Activated T-cell treated with anti-CD3 and anti-CD28 coated beads, Interleukin-2, amount 50 U/mL, for 24 hours (primary cell): ENCODE data around the gene NUDT11.
"Not testable (repeated sequence)": the region's sequence is repeated elsewhere in the genome, so short reads cannot be mapped to it uniquely, and the experiment has no call there.

Experiments used
- DNase-seq: peaks from one replicate; pipeline ENCODE4 v3.0.0-alpha.2; 2020
- H3K27ac Mint-ChIP-seq: 2 replicates; pipeline ENCODE4 v1.8.0; 2020; ENCODE audit warnings: mild to moderate bottlenecking, mixed read lengths
- H3K27me3 Mint-ChIP-seq: 2 replicates; pipeline ENCODE4 v1.8.0; 2020; ENCODE audit warnings: mixed read lengths
- H3K36me3 Mint-ChIP-seq: 2 replicates; pipeline ENCODE4 v1.8.0; 2020; ENCODE audit warnings: low read depth, mixed read lengths
- H3K4me1 Mint-ChIP-seq: 2 replicates; pipeline ENCODE4 v1.8.0; 2020; ENCODE audit warnings: low read depth, mixed read lengths
- H3K4me3 Mint-ChIP-seq: 2 replicates; pipeline ENCODE4 v1.8.0; 2020; ENCODE audit warnings: mild to moderate bottlenecking, moderate library complexity, mixed read lengths
- H3K9me3 Mint-ChIP-seq: 2 replicates; pipeline ENCODE4 v1.8.0; 2020; ENCODE audit warnings: mixed read lengths

Gene NUDT11

GRCh38 chrX:51496501-51497291 lies at the start of gene NUDT11:
TSS of gene NUDT11 (minus strand) at chrX:51496592. CDS start at chrX:51496444, 148 bp downstream.
- peak; percentile 66 for DNase-seq
- Mint-ChIP-seq H3K27ac (peak within 1 kb of the TSS; percentile 82), H3K36me3 (no peaks in the 10 kb centered on the region), H3K9me3 (no peaks in the 10 kb centered on the region), H3K27me3 (peaks cover 71% of the 10 kb centered on the region), H3K4me3 (peak within 1 kb of the TSS; percentile 79), H3K4me1 (peaks cover 14% of the 10 kb centered on the region)

DNA sequence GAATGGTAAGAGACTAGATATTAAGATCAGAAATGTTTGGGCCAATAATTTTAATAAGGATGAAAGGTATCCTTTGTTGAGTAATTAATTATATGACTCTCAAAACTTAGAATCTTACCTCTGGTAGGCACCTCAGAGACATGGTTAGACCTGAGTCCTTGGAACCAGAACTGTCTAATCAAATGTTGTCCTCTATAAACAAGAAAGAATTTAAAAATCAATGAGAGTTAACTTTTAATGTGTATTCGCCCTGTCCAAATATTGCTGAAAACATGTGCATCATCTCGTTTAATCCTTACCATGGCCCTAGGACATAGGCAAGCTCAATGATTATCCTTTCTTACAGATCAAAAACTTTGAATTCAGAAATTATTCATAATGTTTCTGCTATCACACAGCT lies 24.0 kb upstream of the NUDT11 start:
- no peak for DNase-seq
- Mint-ChIP-seq H3K4me3 (no peak overlapping the region), H3K4me1 (no peaks in the 10 kb centered on the region), H3K9me3 (no peaks in the 10 kb centered on the region), H3K27ac (no peak overlapping the region), H3K36me3 (no peaks in the 10 kb centered on the region), H3K27me3 (peaks cover 68% of the 10 kb centered on the region)

DNA sequence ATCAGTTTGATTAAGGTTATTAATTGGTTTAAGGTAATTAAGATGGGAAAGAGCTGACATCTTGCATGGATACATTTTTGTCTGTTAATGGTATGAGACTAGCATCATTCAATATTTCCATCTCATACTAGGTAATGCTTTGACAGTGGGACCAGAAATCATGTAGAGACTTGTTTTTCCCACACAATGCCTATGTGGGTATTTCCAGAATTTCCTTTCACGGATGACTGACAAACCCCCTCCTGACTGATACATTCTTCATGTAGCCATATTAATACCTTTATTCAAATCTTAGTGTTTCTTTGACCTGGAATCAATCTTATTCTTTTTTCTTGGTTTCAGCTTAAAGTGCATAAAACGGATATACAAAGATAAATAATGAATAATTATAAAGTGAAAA lies 22.7 kb upstream of the NUDT11 start:
- DNase-seq, H3K36me3 Mint-ChIP-seq, H3K9me3 Mint-ChIP-seq, H3K4me3 Mint-ChIP-seq, H3K27ac Mint-ChIP-seq, H3K4me1 Mint-ChIP-seq: not testable (repeated sequence)
- peaks cover 62% of the 10 kb centered on the region for H3K27me3 Mint-ChIP-seq

DNA sequence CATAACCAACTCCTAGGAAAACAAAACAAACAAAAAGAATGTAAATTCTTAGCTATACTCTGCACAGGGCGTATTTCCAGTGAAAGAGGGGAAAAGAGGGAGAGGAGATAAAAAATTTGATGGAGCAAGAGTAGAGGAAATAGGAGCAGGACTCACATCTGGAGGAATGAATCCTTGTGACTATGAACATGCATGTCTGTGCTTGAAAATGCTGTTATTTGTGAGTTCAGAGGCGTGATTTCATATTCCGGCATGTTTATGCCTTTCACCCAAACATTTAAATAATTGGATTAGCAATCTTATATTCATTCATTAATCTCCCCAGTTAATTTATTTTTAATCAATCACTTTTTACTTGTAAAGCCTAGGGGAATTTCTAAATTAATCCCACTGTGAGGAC lies 11.2 kb upstream of the NUDT11 start:
- Mint-ChIP-seq H3K9me3 (no peaks in the 10 kb centered on the region), H3K4me1 (no peaks in the 10 kb centered on the region), H3K27ac (no peak overlapping the region), H3K4me3 (no peak overlapping the region), H3K36me3 (no peaks in the 10 kb centered on the region), H3K27me3 (peaks cover 52% of the 10 kb centered on the region)
- DNase-seq: no peak

- not testable (repeated sequence) for H3K9me3 Mint-ChIP-seq, H3K36me3 Mint-ChIP-seq
- peaks cover 14% of the 10 kb centered on the region for H3K4me1 Mint-ChIP-seq
- peak overlapping the region; percentile 64 for H3K27ac Mint-ChIP-seq
- peaks cover 75% of the 10 kb centered on the region for H3K27me3 Mint-ChIP-seq
- peak overlapping the region; percentile 79 for H3K4me3 Mint-ChIP-seq
- peak; percentile 45 for DNase-seq
These were observed 497 bp downstream of the NUDT11 start for GRCh38 chrX:51495701-51496488.

GRCh38 chrX:51494409-51494808 lies 2.0 kb downstream of the NUDT11 start:
- H3K4me1 Mint-ChIP-seq: peaks cover 14% of the 10 kb centered on the region
- no peaks in the 10 kb centered on the region for H3K36me3 Mint-ChIP-seq
- no peak for DNase-seq
- H3K9me3 Mint-ChIP-seq: no peaks in the 10 kb centered on the region
- no peak overlapping the region for H3K4me3 Mint-ChIP-seq
- H3K27me3 Mint-ChIP-seq: peaks cover 72% of the 10 kb centered on the region
- H3K27ac Mint-ChIP-seq: no peak overlapping the region

- Mint-ChIP-seq H3K27me3 (peaks cover 43% of the 10 kb centered on the region), H3K4me1 (no peaks in the 10 kb centered on the region), H3K9me3 (no peaks in the 10 kb centered on the region), H3K4me3 (no peak overlapping the region), H3K27ac (no peak overlapping the region), H3K36me3 (no peaks in the 10 kb centered on the region)
- no peak for DNase-seq
These were observed 8.5 kb downstream of the NUDT11 start for GRCh38 chrX:51487960-51488267.

- Mint-ChIP-seq H3K9me3 (no peaks in the 10 kb centered on the region), H3K4me1 (no peaks in the 10 kb centered on the region), H3K4me3 (no peak overlapping the region), H3K27ac (no peak overlapping the region), H3K36me3 (no peaks in the 10 kb centered on the region), H3K27me3 (peaks cover 32% of the 10 kb centered on the region)
- DNase-seq: no peak
These were observed 11.8 kb downstream of the NUDT11 start for GRCh38 chrX:51484616-51485015.

DNA sequence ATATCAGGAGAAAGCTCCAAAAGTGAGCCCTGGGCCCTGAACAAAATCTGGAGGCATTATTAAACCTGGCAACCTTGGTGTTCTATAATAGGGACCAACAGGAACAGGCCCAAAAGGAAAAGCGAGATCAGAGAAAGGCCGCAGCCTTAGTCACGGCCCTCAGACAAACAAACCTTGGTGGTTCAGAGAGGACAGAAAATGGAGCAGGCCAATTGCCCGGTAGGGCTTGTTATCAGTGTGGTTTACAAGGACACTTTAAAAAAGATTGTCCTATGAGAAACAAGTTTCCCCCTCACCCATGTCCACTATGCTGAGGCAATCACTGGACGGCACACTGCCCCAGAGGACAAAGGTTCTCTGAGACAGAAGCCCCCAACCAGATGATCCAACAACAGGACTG lies 14.0 kb downstream of the NUDT11 start:
- not testable (repeated sequence) for H3K27ac Mint-ChIP-seq, H3K4me3 Mint-ChIP-seq, H3K4me1 Mint-ChIP-seq, H3K36me3 Mint-ChIP-seq, DNase-seq, H3K9me3 Mint-ChIP-seq
- H3K27me3 Mint-ChIP-seq: peaks cover 38% of the 10 kb centered on the region

GRCh38 chrX:51476930-51477329 lies 19.5 kb downstream of the NUDT11 start:
- H3K27me3 Mint-ChIP-seq: peaks cover 54% of the 10 kb centered on the region
- no peaks in the 10 kb centered on the region for H3K36me3 Mint-ChIP-seq
- no peak overlapping the region for H3K4me3 Mint-ChIP-seq
- H3K4me1 Mint-ChIP-seq: no peaks in the 10 kb centered on the region
- DNase-seq: no peak
- no peak overlapping the region for H3K27ac Mint-ChIP-seq
- H3K9me3 Mint-ChIP-seq: no peaks in the 10 kb centered on the region

GRCh38 chrX:51463322-51463721 lies 33.1 kb downstream of the NUDT11 start:
- Mint-ChIP-seq H3K36me3 (no peaks in the 10 kb centered on the region), H3K27ac (no peak overlapping the region), H3K4me3 (no peak overlapping the region), H3K9me3 (no peaks in the 10 kb centered on the region), H3K4me1 (no peaks in the 10 kb centered on the region), H3K27me3 (peaks cover 27% of the 10 kb centered on the region)
- DNase-seq: no peak

DNA sequence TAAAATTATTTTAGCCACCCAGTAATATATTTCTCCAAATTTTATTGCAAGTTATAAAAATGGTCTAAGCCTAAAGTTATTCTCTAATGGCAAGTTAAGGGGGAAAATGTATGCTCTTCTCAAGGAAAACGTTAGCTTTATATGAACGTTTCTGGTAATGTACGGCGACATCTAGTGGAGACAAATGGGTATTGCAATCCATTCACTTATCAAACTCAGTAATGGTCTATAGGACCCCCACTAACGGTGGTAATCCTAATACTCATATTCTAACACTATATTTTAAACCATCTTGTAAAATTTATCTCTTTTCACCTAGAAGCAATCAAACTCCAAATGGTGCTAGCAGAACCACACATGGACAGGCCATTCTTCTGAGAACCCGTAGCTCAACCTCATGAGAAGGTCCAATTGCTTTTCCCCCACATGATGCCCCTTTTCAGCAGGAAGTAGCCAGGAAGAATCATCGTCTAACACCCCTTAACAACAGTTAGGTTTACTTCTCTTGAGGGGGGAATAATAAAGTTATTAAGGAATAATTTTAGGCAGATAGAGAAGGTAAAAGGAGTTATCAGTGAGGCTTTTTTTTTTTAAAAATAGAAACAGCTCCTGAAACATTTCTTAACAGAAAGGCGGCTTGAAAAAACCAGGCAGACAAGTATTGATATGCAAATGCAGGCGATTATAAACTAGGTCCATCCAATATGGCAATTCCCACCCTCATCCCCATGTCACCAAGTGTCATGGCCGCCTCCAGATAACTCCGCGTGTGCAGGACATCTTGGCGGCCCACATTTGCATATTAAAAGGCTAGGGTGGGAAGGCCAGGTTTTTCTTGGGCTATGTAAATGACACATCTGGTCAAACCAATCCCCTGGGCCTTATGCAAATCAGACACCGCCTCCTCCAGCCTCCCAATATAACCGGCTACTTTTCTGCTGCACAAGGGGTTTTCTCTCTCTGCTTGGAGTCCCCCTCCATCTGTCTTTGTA lies 35.0 kb downstream of the NUDT11 start:
- no peaks in the 10 kb centered on the region for H3K9me3 Mint-ChIP-seq
- H3K4me1 Mint-ChIP-seq: no peaks in the 10 kb centered on the region
- no peak overlapping the region for H3K4me3 Mint-ChIP-seq
- H3K27ac Mint-ChIP-seq: no peak overlapping the region
- DNase-seq: no peak
- H3K36me3 Mint-ChIP-seq: no peaks in the 10 kb centered on the region
- peaks cover 34% of the 10 kb centered on the region for H3K27me3 Mint-ChIP-seq

GRCh38 chrX:51459125-51459524 lies 37.3 kb downstream of the NUDT11 start:
- Mint-ChIP-seq H3K9me3 (no peaks in the 10 kb centered on the region), H3K4me3 (no peak overlapping the region), H3K27me3 (peaks cover 42% of the 10 kb centered on the region), H3K36me3 (no peaks in the 10 kb centered on the region), H3K4me1 (no peaks in the 10 kb centered on the region), H3K27ac (no peak overlapping the region)
- no peak for DNase-seq

DNA sequence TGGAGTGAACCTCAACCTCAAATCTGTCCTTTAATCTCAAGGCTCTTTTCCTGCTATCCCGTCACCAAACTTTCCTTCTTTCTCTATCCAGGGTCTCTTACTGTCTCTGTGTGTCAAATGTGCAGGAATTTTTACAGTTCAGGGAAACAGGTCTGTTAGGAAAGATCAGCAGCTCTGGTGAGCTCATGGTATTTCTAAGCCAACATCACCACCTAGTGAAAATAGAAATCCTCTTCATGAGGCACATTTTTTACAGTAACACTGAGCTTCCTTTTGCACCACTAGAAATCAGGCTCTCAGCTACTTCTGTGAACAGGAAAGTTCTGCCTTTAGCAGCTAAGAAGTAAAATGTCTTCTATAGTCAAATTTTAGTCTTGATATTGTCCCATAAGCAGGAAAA lies 39.6 kb downstream of the NUDT11 start:
- no peaks in the 10 kb centered on the region for H3K4me1 Mint-ChIP-seq
- H3K4me3 Mint-ChIP-seq: no peak overlapping the region
- no peak for DNase-seq
- no peaks in the 10 kb centered on the region for H3K9me3 Mint-ChIP-seq
- H3K36me3 Mint-ChIP-seq: no peaks in the 10 kb centered on the region
- peaks cover 44% of the 10 kb centered on the region for H3K27me3 Mint-ChIP-seq
- H3K27ac Mint-ChIP-seq: no peak overlapping the region
